AG09309 (cell line): ENCODE data around the gene RARS2.

Experiments
- DNase-seq: peaks from one replicate; pipeline ENCODE4 v3.0.0-alpha.2; 2010; ENCODE audit warnings: low read depth
- H3K4me3 ChIP-seq: 2 replicates; pipeline ENCODE4 v1.5.1; 2011; ENCODE audit warnings: mild to moderate bottlenecking, low read depth, low read length, moderate library complexity; ENCODE audit not compliant: control insufficient read depth
- TF ChIP-seq, protein P1 (sequence below): IDR thresholded peaks from 2 replicates; pipeline ENCODE4 v1.5.1; 2011; ENCODE audit warnings: mild to moderate bottlenecking, low read depth, low read length, inconsistent platforms; ENCODE audit not compliant: insufficient read depth, control insufficient read depth; ENCODE audit errors: missing control alignments

Gene RARS2

GRCh38 chr6:87561017-87561416 is 28.8 kb downstream of the RARS2 start:
- DNase-seq: no peak
- TF ChIP-seq, protein P1, sequence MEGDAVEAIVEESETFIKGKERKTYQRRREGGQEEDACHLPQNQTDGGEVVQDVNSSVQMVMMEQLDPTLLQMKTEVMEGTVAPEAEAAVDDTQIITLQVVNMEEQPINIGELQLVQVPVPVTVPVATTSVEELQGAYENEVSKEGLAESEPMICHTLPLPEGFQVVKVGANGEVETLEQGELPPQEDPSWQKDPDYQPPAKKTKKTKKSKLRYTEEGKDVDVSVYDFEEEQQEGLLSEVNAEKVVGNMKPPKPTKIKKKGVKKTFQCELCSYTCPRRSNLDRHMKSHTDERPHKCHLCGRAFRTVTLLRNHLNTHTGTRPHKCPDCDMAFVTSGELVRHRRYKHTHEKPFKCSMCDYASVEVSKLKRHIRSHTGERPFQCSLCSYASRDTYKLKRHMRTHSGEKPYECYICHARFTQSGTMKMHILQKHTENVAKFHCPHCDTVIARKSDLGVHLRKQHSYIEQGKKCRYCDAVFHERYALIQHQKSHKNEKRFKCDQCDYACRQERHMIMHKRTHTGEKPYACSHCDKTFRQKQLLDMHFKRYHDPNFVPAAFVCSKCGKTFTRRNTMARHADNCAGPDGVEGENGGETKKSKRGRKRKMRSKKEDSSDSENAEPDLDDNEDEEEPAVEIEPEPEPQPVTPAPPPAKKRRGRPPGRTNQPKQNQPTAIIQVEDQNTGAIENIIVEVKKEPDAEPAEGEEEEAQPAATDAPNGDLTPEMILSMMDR: no peak
- H3K4me3 ChIP-seq: no peak overlapping the region

- DNase-seq: no peak
- no peak overlapping the region for H3K4me3 ChIP-seq
- TF ChIP-seq, protein P1: no peak
Measured at GRCh38 chr6:87558446-87558845, 31.3 kb downstream of the RARS2 start.

DNA sequence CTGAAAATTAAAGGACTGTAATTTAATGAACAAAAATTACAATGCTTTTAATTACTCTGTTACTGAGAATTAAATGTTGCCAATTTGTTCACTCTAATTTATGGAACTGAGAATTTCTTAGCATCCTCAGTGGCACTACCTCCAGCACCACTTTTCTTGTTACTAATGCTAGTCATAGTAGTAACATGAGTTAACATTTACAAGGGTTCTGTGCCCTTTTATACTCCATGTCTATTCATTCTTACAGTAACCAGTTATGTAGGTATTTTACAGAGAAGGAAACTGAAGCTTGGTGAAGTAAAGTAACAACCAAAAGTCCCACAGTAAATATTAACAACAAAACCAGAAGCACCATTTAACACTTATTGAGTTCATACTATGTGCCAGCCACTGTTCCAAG is 34.3 kb downstream of the RARS2 start:
- no peak overlapping the region for H3K4me3 ChIP-seq
- TF ChIP-seq, protein P1: no peak
- DNase-seq: no peak

DNA sequence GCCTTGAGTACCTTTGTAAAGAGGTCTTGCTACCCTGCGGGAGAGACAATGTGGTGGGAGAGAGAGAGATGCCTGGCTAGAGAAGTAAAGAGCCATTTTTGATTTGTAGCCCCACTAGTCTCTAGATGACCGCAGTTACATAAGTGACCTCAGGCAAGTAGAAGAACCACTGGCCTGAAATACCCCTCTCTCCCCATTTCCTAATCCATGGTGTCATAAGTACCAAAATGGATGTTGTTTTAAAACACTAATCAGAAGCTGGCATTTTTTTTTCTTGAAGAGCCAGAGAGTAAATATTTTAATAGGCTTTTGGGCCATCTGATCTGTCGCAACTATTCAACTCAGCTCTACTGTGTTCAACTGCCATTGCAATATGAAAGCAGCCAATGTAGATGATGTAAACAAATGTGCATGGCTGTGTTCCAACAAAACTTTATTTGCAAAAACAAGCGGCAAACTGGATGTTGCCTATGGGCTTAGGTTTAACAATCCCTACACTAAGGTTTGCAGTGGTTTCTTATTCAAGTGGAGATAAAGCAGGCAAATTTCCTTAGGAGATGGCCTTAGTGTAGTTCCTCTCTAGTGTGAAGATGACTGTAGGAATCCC is 36.5 kb downstream of the RARS2 start:
- no peak for DNase-seq
- H3K4me3 ChIP-seq: no peak overlapping the region
- TF ChIP-seq, protein P1: no peak

- H3K4me3 ChIP-seq: no peak overlapping the region
- TF ChIP-seq, protein P1: no peak
- no peak for DNase-seq
Measured at GRCh38 chr6:87551799-87552198, 38.0 kb downstream of the RARS2 start.

GRCh38 chr6:87544474-87544735 is 45.4 kb downstream of the RARS2 start:
- no peak for DNase-seq

More at GRCh38 chr6:87544474-87544735, 45.4 kb downstream of the RARS2 start:
- TF ChIP-seq, protein P1: no peak
- H3K4me3 ChIP-seq: no peak overlapping the region
